Hepatocyte (in vitro differentiated cells): ENCODE data around the gene TIMM23.

ENCODE experiments used
- CTCF ChIP-seq: fragments of 200-600 bp; sonication (generic); IDR thresholded peaks from 2 replicates; pipeline ENCODE4 v1.5.1; 2016; ENCODE audit warnings: antibody characterized with exemption, mild to moderate bottlenecking; ENCODE audit not compliant: poor library complexity
- EZH2 ChIP-seq: fragments of 200-600 bp; sonication (generic); IDR thresholded peaks from 2 replicates; pipeline ENCODE4 v1.6.1; 2016; ENCODE audit warnings: antibody characterized with exemption, mild to moderate bottlenecking, borderline replicate concordance
- EZH2phosphoT487 ChIP-seq: fragments of 200-600 bp; sonication (generic); IDR thresholded peaks from one replicate; pipeline ENCODE4 v1.6.1; 2018; ENCODE audit warnings: antibody characterized with exemption, mild to moderate bottlenecking, low read depth, moderate library complexity; ENCODE audit not compliant: unreplicated experiment, severe bottlenecking

- no peak for TF ChIP-seq CTCF
- TF ChIP-seq EZH2 = no peak
- TF ChIP-seq EZH2phosphoT487 = no peak
Observed at GRCh38 chr10:46012746-46013145, 40.5 kb downstream of the TIMM23 start.
